K562 (cell line): ENCODE measurements around the gene LSS. TPM values are rescaled to one million over a fixed set of nuclear protein-coding genes. Genes with fewer than 3 reads are reported as not detected.

Source experiments
- ATAC-seq: fragments of 200-7000 bp; cut with Tn5 transposase; 3 replicates; pipeline ENCODE4 v1.9.1; 2020; ENCODE audit warnings: moderate library complexity
- BruUV-seq: library from RNA; stranded (reverse); fragments of 400-500 nt; replicated peaks from 2 replicates; lab custom pipeline; 2021; lab: Mats Ljungman, UMichigan
- CTCF ChIA-PET: fragments of 300-600 bp; formaldehyde crosslinking; extraction: SDS; loops from one replicate; lab custom pipeline; 2021; ENCODE audit warnings: low intra/inter-chr PET ratio; lab: Yijun Ruan, JAX
- POLR2A ChIA-PET: fragments of 300-600, 350-650 bp; sonication (Branson Sonifier 250); formaldehyde crosslinking; extraction: SDS; loops from one replicate; lab custom pipeline; 2021; ENCODE audit warnings: antibody characterized with exemption, inconsistent platforms; lab: Yijun Ruan, JAX
- DNase-seq, 4 experiments: peaks; one replicate each; pipeline versions ENCODE4 v3.0.0 to v3.0.0-alpha.2; 2011 to 2018; ENCODE audit warnings: low spot score in 3 of 4, mixed read lengths in 3 of 4; ENCODE audit errors: extremely low read depth in 1 of 4
- FAIRE-seq: peaks from 2 replicates; lab custom pipeline; 2011; peaks lifted over from hg19 to GRCh38; lab: Jason Lieb, UNC
- H2AFZ ChIP-seq: 2 replicates; pipeline ENCODE4 v1.6.0; 2011; ENCODE audit warnings: low read depth, low read length, control low read depth, inconsistent platforms
- H3K27ac ChIP-seq: fragments of 200-600 bp; 3 replicates; pipeline ENCODE4 v1.8.0; 2011; ENCODE audit warnings: low read depth, mild to moderate bottlenecking, control low read depth, inconsistent platforms, low read length, moderate library complexity, mixed read lengths; ENCODE audit errors: extremely low read depth
- H3K27me3 ChIP-seq, 2 experiments: fragments of 300-600 bp in 1 of 2; 2 replicates in 1 of 2; 3 replicates in 1 of 2; pipeline versions ENCODE4 v1.6.0 to v1.8.0; 2011; ENCODE audit warnings: inconsistent platforms in 2 of 2, low read length in 2 of 2, mild to moderate bottlenecking in 1 of 2, mixed read lengths in 1 of 2, moderate library complexity in 1 of 2; ENCODE audit not compliant: control insufficient read depth in 2 of 2, insufficient read depth in 2 of 2
- H3K36me3 ChIP-seq: fragments of 300-600 bp; 3 replicates; pipeline ENCODE4 v1.8.0; 2011; ENCODE audit warnings: mild to moderate bottlenecking, low read length, inconsistent platforms; ENCODE audit not compliant: control insufficient read depth, insufficient read depth
- H3K4me1 ChIP-seq, 2 experiments: fragments of 200-600 bp in 1 of 2; replicated peaks in 1 of 2; 2 replicates in 1 of 2; 3 replicates in 1 of 2; pipeline versions ENCODE4 v1.5.1 to v1.8.0; 2011; ENCODE audit warnings: inconsistent platforms in 2 of 2, low read length in 2 of 2, mild to moderate bottlenecking in 1 of 2, mixed read lengths in 1 of 2, moderate library complexity in 1 of 2; ENCODE audit not compliant: control insufficient read depth in 2 of 2, insufficient read depth in 2 of 2
- H3K4me2 ChIP-seq: 2 replicates; pipeline ENCODE4 v1.6.1; 2011; ENCODE audit warnings: low read length, control low read depth, inconsistent platforms, mixed read lengths; ENCODE audit not compliant: insufficient read depth
- H3K4me3 ChIP-seq: fragments of 200-600 bp; sonication (generic), shearing (Covaris generic); 2 replicates; pipeline ENCODE4 v1.5.1; 2016; ENCODE audit warnings: control low read depth, inconsistent platforms
- H3K79me2 ChIP-seq: fragments of 200-600 bp; 3 replicates; pipeline ENCODE4 v1.8.0; 2011; ENCODE audit warnings: low read length, inconsistent platforms; ENCODE audit not compliant: control insufficient read depth, insufficient read depth
- H3K9ac ChIP-seq, 2 experiments: 2 replicates each; pipeline versions ENCODE4 v1.6.0 to v1.6.1; 2011; ENCODE audit warnings: low read depth in 2 of 2, low read length in 2 of 2, control low read depth in 1 of 2, inconsistent platforms in 1 of 2, mild to moderate bottlenecking in 1 of 2, mixed read lengths in 1 of 2; ENCODE audit not compliant: insufficient read depth in 1 of 2
- H3K9me1 ChIP-seq: one replicate; pipeline ENCODE4 v1.6.0; 2011; ENCODE audit warnings: inconsistent platforms, mild to moderate bottlenecking, low read length, moderate library complexity; ENCODE audit not compliant: control insufficient read depth, insufficient read depth
- H3K9me3 ChIP-seq: replicated peaks from 2 replicates; pipeline ENCODE4 v1.5.1; 2011; ENCODE audit warnings: low read depth, low read length, inconsistent platforms; ENCODE audit not compliant: control insufficient read depth, insufficient read depth
- H4K20me1 ChIP-seq: replicated peaks from 2 replicates; pipeline ENCODE4 v1.6.1; 2011; ENCODE audit warnings: low read length, inconsistent platforms, mixed read lengths; ENCODE audit not compliant: control insufficient read depth, insufficient read depth
- BRCA1 ChIP-seq, 2 experiments: fragments of 450-650 bp in 1 of 2; sonication (generic) in 1 of 2; formaldehyde crosslinking in 1 of 2; IDR thresholded peaks; 2 replicates each; pipeline versions ENCODE4 v1.5.0 to v1.6.1; 2017 to 2020; ENCODE audit warnings: mild to moderate bottlenecking in 1 of 2, missing genetic modification reagents in 1 of 2
- CC2D1A ChIP-seq: fragments of 450-650 bp; IDR thresholded peaks from 2 replicates; pipeline ENCODE4 v1.6.1; 2017; ENCODE audit warnings: mild to moderate bottlenecking
- CCAR2 ChIP-seq: fragments of 200-400 bp; formaldehyde crosslinking; IDR thresholded peaks from 2 replicates; pipeline ENCODE4 v1.6.1; 2017; ENCODE audit warnings: mild to moderate bottlenecking, low read depth, low read length
- CCNT2 ChIP-seq: IDR thresholded peaks from 2 replicates; pipeline ENCODE4 v1.6.1; 2011; ENCODE audit warnings: borderline replicate concordance, low read depth, mild to moderate bottlenecking, moderate library complexity, mixed read lengths, low read length; ENCODE audit not compliant: insufficient read length; ENCODE audit errors: extremely low read depth
- CEBPG ChIP-seq, 3 experiments: fragments of 200-800 bp in 1 of 3; sonication (Bioruptor generic) in 1 of 3; sonication (generic) in 1 of 3; formaldehyde crosslinking in 1 of 3; IDR thresholded peaks in 2 of 3; conservative IDR thresholded peaks in 1 of 3; 2 replicates each; pipeline versions ENCODE4 v1.6.1 to v1.8.0; 2016 to 2022; ENCODE audit warnings: missing compliant biosample characterization in 2 of 3, missing genetic modification characterization in 2 of 3, mild to moderate bottlenecking in 1 of 3, missing genetic modification reagents in 1 of 3
- CHD4 ChIP-seq: fragments of 200-600 bp; sonication (generic); IDR thresholded peaks from 3 replicates; pipeline ENCODE4 v1.6.1; 2012; ENCODE audit warnings: low read depth, mild to moderate bottlenecking, mixed read lengths, low read length, inconsistent platforms; ENCODE audit not compliant: insufficient read depth, insufficient replicate concordance, poor library complexity, severe bottlenecking
- MAFF ChIP-seq: IDR thresholded peaks from 2 replicates; pipeline ENCODE4 v1.6.1; 2012; ENCODE audit warnings: low read length, improper control_type of control experiment
- MEIS2 ChIP-seq: fragments of 450-650 bp; IDR thresholded peaks from 2 replicates; pipeline ENCODE4 v1.6.1; 2014; ENCODE audit warnings: mild to moderate bottlenecking; ENCODE audit not compliant: partially characterized antibody
- STAT5B ChIP-seq: fragments of 250-450 bp; sonication (Bioruptor Pico); IDR thresholded peaks from 2 replicates; pipeline ENCODE4 v1.8.0; 2021; ENCODE audit warnings: mild to moderate bottlenecking, inconsistent platforms
- TEAD4 ChIP-seq, 2 experiments: sonication (generic) in 1 of 2; formaldehyde crosslinking in 1 of 2; IDR thresholded peaks; 2 replicates each; pipeline versions ENCODE4 v1.6.1 to v1.8.0; 2012 to 2022; ENCODE audit warnings: borderline replicate concordance in 1 of 2, inconsistent platforms in 1 of 2, low read length in 1 of 2, mild to moderate bottlenecking in 1 of 2, missing genetic modification reagents in 1 of 2
- ZNF354B ChIP-seq: fragments of 250-450 bp; sonication (Bioruptor Pico); IDR thresholded peaks from 2 replicates; pipeline ENCODE4 v1.4.0; 2020
- WGBS: fragments of 100-300 bp; shearing (Covaris generic); methylation state at CpG from one replicate; pipeline ENCODE4 v1.1.6; 2016; ENCODE audit warnings: low coverage, mixed read lengths; ENCODE audit not compliant: insufficient coverage; ENCODE audit errors: missing lambda C conversion rate; 5-methylcytosine and 5-hydroxymethylcytosine counted together
- in situ Hi-C: fragments of 300-500 bp; cut with MboI; formaldehyde crosslinking; loops from 4 replicates; pipeline ENCODE4 v1.15.0; 2018; ENCODE audit warnings: inconsistent platforms, mixed read lengths
- intact Hi-C: fragments of 100-400 bp; cut with micrococcal nuclease; formaldehyde crosslinking; loops from 2 replicates; pipeline ENCODE4 v1.14.2; 2022
- polyA plus RNA-seq, 8 experiments: library from polyadenylated mRNA; depleted of rRNA in 4 of 8; stranded (reverse) in 5 of 8; unstranded in 3 of 8; fragments of >200 nt; fragmentation: Nextera tagmentation in 2 of 8; fragmentation: Illumina TruSeq in 1 of 8; extraction: Ambion mirVana in 2 of 8; extraction: Trizol in 1 of 8; gene quantifications; 2 replicates each; pipeline versions ENCODE4 v1.2.1 to v1.2.3, GENCODE V29; 2011 to 2014; ENCODE audit warnings: inconsistent platforms in 1 of 8, missing spikeins in 1 of 8
- total RNA-seq, 7 experiments: library from RNA; depleted of rRNA in 6 of 7; stranded (reverse); fragments of >200 nt in 6 of 7; fragmentation: Illumina TruSeq in 2 of 7; extraction: Trizol in 2 of 7; gene quantifications; 2 replicates each; pipeline versions ENCODE4 v1.2.1 to v1.2.3, GENCODE V29; 2011 to 2021; ENCODE audit warnings: low replicate concordance in 1 of 7
- TF ChIP-seq, protein P1 (sequence below): fragments of 450-650 bp; IDR thresholded peaks from 2 replicates; pipeline ENCODE4 v1.6.1; 2018; ENCODE audit not compliant: partially characterized antibody
- TF ChIP-seq, protein P2 (sequence below): fragments of 250-450 bp; sonication (Bioruptor Pico); IDR thresholded peaks from 2 replicates; pipeline ENCODE4 v1.8.0; 2022; ENCODE audit warnings: inconsistent platforms, mild to moderate bottlenecking, moderate library complexity, borderline replicate concordance

LSS gene
- total and polyA plus RNA-seq, 9 of the 15 experiments (the other 6 are each of a cell fraction or from before 2014, with no cell fraction given): 2.2 to 89.5 (median 37.4) TPM

DNA sequence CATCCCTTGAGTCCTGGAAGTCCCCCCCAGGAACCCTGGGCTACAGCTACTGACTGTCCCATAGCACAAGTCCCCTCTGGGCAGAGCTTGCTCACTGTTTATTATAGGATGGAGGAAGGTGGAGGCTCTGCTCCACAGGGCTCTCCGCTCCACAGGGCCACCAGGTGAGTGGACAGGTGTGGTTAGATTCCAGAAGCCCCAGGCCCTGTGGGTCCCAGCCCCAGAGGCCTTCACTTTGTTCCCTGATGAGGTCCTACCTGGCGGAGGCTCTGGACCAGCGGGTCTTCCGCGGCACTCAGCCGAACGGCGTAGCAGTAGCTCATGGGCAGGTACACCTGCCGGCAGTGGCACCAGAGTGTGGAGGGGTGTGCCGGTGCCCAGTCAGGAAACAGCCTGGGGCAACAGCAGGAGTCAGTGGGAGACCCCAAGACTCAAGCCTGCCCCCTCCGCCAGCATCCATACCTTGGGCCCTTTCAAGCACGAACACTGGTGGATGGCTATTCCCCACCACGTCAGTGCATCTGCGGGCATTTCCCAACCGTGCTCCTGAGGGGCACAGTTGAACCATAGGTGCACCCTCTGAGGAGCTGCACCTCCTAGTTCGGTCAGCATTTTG, 12.3 kb downstream of the LSS start:
- WGBS: 96% methylated on average over 16 of the region's 16 CpGs
- no peaks in the 10 kb centered on the region for H3K9me3 ChIP-seq
- no peak for FAIRE-seq
- no peak for ATAC-seq
- H3K27ac ChIP-seq: no peak overlapping the region
- no peak overlapping the region for H3K4me3 ChIP-seq
- H3K4me1 ChIP-seq: peaks cover 0 to 21% of the 10 kb centered on the region in 2 experiments; a peak in 1 of 5 replicates
- peaks cover 3% of the 10 kb centered on the region; the same call in 1 of the 2 replicates for H4K20me1 ChIP-seq
- POLR2A ChIA-PET: interaction anchor here (0.5 to 0.6 kb wide), 2 partner anchors 25 to 109 kb away, joined by 3 read pairs; no protein-coding TSS in a partner anchor
- H3K4me2 ChIP-seq: no peak overlapping the region
- H3K27me3 ChIP-seq: no peaks in the 10 kb centered on the region
- peaks cover 2% of the 10 kb centered on the region; the same call in 2 of the 3 replicates for H3K79me2 ChIP-seq
- peaks cover 87% of the 10 kb centered on the region; the same call in 2 of the 3 replicates for H3K36me3 ChIP-seq
- 0 out of 4 replicates have a peak overlapping the region, but pooled peaks of 1 of the 2 experiments have one; percentile 4 for H3K9ac ChIP-seq
- no peak overlapping the region for H2AFZ ChIP-seq
- no peak for DNase-seq
- intact Hi-C loops (no loop called here), in situ Hi-C loops (no loop called here)
- H3K9me1 ChIP-seq: no peaks in the 10 kb centered on the region
- CTCF ChIA-PET: no interaction called here
- no TSS peak for BruUV-seq
- no peak for TF ChIP-seq CCNT2
- TF ChIP-seq MAFF: no peak
- no peak for TF ChIP-seq CC2D1A
- TF ChIP-seq STAT5B: no peak
- no peak for TF ChIP-seq CEBPG (CRISPR knock-in tag; IDR thresholded peaks at IDR 0.05)
- no peak for TF ChIP-seq CEBPG (tag; conservative IDR thresholded peaks at IDR 0.05 in 1 of 2, IDR thresholded peaks at IDR 0.05 in 1 of 2)
- no peak for TF ChIP-seq CCAR2
- TF ChIP-seq, protein P1, sequence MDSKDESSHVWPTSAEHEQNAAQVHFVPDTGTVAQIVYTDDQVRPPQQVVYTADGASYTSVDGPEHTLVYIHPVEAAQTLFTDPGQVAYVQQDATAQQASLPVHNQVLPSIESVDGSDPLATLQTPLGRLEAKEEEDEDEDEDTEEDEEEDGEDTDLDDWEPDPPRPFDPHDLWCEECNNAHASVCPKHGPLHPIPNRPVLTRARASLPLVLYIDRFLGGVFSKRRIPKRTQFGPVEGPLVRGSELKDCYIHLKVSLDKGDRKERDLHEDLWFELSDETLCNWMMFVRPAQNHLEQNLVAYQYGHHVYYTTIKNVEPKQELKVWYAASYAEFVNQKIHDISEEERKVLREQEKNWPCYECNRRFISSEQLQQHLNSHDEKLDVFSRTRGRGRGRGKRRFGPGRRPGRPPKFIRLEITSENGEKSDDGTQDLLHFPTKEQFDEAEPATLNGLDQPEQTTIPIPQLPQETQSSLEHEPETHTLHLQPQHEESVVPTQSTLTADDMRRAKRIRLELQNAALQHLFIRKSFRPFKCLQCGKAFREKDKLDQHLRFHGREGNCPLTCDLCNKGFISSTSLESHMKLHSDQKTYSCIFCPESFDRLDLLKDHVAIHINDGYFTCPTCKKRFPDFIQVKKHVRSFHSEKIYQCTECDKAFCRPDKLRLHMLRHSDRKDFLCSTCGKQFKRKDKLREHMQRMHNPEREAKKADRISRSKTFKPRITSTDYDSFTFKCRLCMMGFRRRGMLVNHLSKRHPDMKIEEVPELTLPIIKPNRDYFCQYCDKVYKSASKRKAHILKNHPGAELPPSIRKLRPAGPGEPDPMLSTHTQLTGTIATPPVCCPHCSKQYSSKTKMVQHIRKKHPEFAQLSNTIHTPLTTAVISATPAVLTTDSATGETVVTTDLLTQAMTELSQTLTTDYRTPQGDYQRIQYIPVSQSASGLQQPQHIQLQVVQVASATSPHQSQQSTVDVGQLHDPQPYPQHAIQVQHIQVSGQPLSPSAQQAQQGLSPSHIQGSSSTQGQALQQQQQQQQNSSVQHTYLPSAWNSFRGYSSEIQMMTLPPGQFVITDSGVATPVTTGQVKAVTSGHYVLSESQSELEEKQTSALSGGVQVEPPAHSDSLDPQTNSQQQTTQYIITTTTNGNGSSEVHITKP: no peak
- no peak for TF ChIP-seq BRCA1 (IDR thresholded peaks at IDR 0.05)
- no peak for TF ChIP-seq BRCA1 (CRISPR knock-in tag; IDR thresholded peaks at IDR 0.05)
- no peak for TF ChIP-seq MEIS2
- no peak for TF ChIP-seq CHD4
- no peak for TF ChIP-seq TEAD4 (IDR thresholded peaks at IDR 0.05; ENCODE audit: low read length)
- no peak for TF ChIP-seq TEAD4 (CRISPR knock-in tag; IDR thresholded peaks at IDR 0.05; ENCODE audit: borderline replicate concordance)
- TF ChIP-seq, protein P2, sequence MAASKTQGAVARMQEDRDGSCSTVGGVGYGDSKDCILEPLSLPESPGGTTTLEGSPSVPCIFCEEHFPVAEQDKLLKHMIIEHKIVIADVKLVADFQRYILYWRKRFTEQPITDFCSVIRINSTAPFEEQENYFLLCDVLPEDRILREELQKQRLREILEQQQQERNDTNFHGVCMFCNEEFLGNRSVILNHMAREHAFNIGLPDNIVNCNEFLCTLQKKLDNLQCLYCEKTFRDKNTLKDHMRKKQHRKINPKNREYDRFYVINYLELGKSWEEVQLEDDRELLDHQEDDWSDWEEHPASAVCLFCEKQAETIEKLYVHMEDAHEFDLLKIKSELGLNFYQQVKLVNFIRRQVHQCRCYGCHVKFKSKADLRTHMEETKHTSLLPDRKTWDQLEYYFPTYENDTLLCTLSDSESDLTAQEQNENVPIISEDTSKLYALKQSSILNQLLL (CRISPR knock-in tag): no peak
- TF ChIP-seq ZNF354B: no peak
